Measurements from ENCODE around the gene OR6Y1. TPM values are rescaled to one million over a fixed set of nuclear protein-coding genes. Genes with fewer than 3 reads are reported as not detected.

Gene OR6Y1
- polyA plus RNA-seq, 1 of the 3 experiments (the other 2 are of a cell fraction), result not detected

GRCh38 chr1:158507511-158507910 lies 46.7 kb downstream of the OR6Y1 start:
- Histone ChIP-seq H3K4me1 (ENCODE audit: control insufficient read depth in 1 of 2, insufficient read depth in 2 of 2, low read depth in 1 of 2, low read length in 1 of 2) (no peaks in the 10 kb centered on the region), H4K20me1 (ENCODE audit: insufficient read depth) (no peaks in the 10 kb centered on the region), H3F3A (replicated peaks; ENCODE audit: insufficient read depth) (no peaks in the 10 kb centered on the region), H3K4me3 (ENCODE audit: low read depth in 2 of 2, low read length in 1 of 2) (no peak overlapping the region), H3K27me3 (ENCODE audit: insufficient read depth) (no peaks in the 10 kb centered on the region), H3K36me3 (replicated peaks in 1 of 2; ENCODE audit: control insufficient read depth in 1 of 2, insufficient read depth in 2 of 2, low read length in 1 of 2) (no peaks in the 10 kb centered on the region), H3K9ac (no peak overlapping the region), H2AFZ (ENCODE audit: low read depth) (no peak overlapping the region), H3K27ac (ENCODE audit: low read depth in 2 of 2, low read length in 1 of 2) (no peak overlapping the region), H3K9me2 (no peaks in the 10 kb centered on the region), H3K9me3 (no peaks in the 10 kb centered on the region), H3K4me2 (no peak overlapping the region), H3K79me2 (ENCODE audit: insufficient read depth) (no peaks in the 10 kb centered on the region)
- ChIA-PET POLR2A (no interaction called here), CTCF (interaction anchor here (1.0 kb wide), 1 partner anchor 8 kb away, joined by 3 read pairs; no protein-coding TSS in a partner anchor)
- WGBS (ENCODE audit: low lambda C conversion rate), result 3% methylated on average over 2 of the region's 2 CpGs
- DNase-seq, result no peak
- no peak for TF ChIP-seq RAD21 (IDR thresholded peaks at IDR 0.05; ENCODE audit: low read length)
- no peak for TF ChIP-seq MXI1 (IDR thresholded peaks at IDR 0.05; ENCODE audit: low read depth, low read length)
- no peak for TF ChIP-seq RFX5 (IDR thresholded peaks at IDR 0.05; ENCODE audit: low read length)
- TF ChIP-seq MEF2A (IDR thresholded peaks at IDR 0.05; ENCODE audit: borderline replicate concordance, low read depth), result no peak
- TF ChIP-seq REST (IDR thresholded peaks at IDR 0.05; ENCODE audit: low read depth, low read length), result no peak
- no peak for TF ChIP-seq NFIC (IDR thresholded peaks at IDR 0.05; ENCODE audit: borderline replicate concordance)
- TF ChIP-seq CTCF (IDR thresholded peaks at IDR 0.05), result no peak
- no peak for TF ChIP-seq NRF1 (IDR thresholded peaks at IDR 0.05; ENCODE audit: low read depth, low read length)
- TF ChIP-seq MAX (IDR thresholded peaks at IDR 0.05; ENCODE audit: low read depth), result no peak
- TF ChIP-seq ZBTB33 (IDR thresholded peaks at IDR 0.05; ENCODE audit: borderline replicate concordance, low read depth), result no peak
- TF ChIP-seq PBX3 (IDR thresholded peaks at IDR 0.05), result no peak
- no peak for TF ChIP-seq ELF1 (IDR thresholded peaks at IDR 0.05)
- no peak for TF ChIP-seq GABPA (IDR thresholded peaks at IDR 0.05; ENCODE audit: low read depth)
- no peak for TF ChIP-seq JUND (IDR thresholded peaks at IDR 0.05)
